Astrocyte (in vitro differentiated cells and primary cell): ENCODE data around the gene GNAT1. TPM values are rescaled to one million over a fixed set of nuclear protein-coding genes. Genes with fewer than 3 reads are reported as not detected.

Experiments used
- DNase-seq: peaks from one replicate; pipeline ENCODE4 v3.0.0-alpha.2; 2010; ENCODE audit warnings: low read depth
- FAIRE-seq: peaks from 2 replicates; lab custom pipeline; 2011; peaks lifted over from hg19 to GRCh38; lab: Jason Lieb, UNC
- H2AFZ ChIP-seq: 2 replicates; pipeline ENCODE4 v1.6.0; 2012; ENCODE audit warnings: low read depth, low read length, inconsistent platforms
- H3K27ac ChIP-seq: 2 replicates; pipeline ENCODE4 v1.5.1; 2011; ENCODE audit warnings: low read depth, low read length, inconsistent platforms
- H3K27me3 ChIP-seq: 2 replicates; pipeline ENCODE4 v1.6.0; 2011; ENCODE audit warnings: low read length, inconsistent platforms; ENCODE audit not compliant: insufficient read depth
- H3K36me3 ChIP-seq: 2 replicates; pipeline ENCODE4 v1.5.1; 2011; ENCODE audit warnings: low read length, inconsistent platforms; ENCODE audit not compliant: insufficient read depth
- H3K4me1 ChIP-seq: 2 replicates; pipeline ENCODE4 v1.5.1; 2011; ENCODE audit warnings: low read length, inconsistent platforms; ENCODE audit not compliant: insufficient read depth
- H3K4me2 ChIP-seq: 2 replicates; pipeline ENCODE4 v1.6.0; 2012; ENCODE audit warnings: low read length, inconsistent platforms
- H3K4me3 ChIP-seq: 2 replicates; pipeline ENCODE4 v1.5.1; 2011; ENCODE audit warnings: low read depth, mild to moderate bottlenecking, low read length, inconsistent platforms; ENCODE audit not compliant: insufficient read depth
- H3K79me2 ChIP-seq: 2 replicates; pipeline ENCODE4 v1.6.0; 2012; ENCODE audit warnings: mild to moderate bottlenecking, low read length, inconsistent platforms; ENCODE audit not compliant: insufficient read depth
- H3K9ac ChIP-seq: 2 replicates; pipeline ENCODE4 v1.6.0; 2012; ENCODE audit warnings: mild to moderate bottlenecking, low read length, inconsistent platforms
- H3K9me3 ChIP-seq: 2 replicates; pipeline ENCODE4 v1.5.1; 2012; ENCODE audit warnings: low read depth, mild to moderate bottlenecking, low read length, inconsistent platforms; ENCODE audit not compliant: insufficient read depth
- H4K20me1 ChIP-seq: 2 replicates; pipeline ENCODE4 v1.6.0; 2012; ENCODE audit warnings: low read length, inconsistent platforms; ENCODE audit not compliant: insufficient read depth
- H3K27ac Mint-ChIP-seq: one replicate; pipeline ENCODE4 v1.8.0; 2021; ENCODE audit warnings: mild to moderate bottlenecking, mixed read lengths; ENCODE audit not compliant: unreplicated experiment
- H3K27me3 Mint-ChIP-seq: one replicate; pipeline ENCODE4 v1.8.0; 2021; ENCODE audit warnings: low read depth, mixed read lengths; ENCODE audit not compliant: unreplicated experiment
- H3K36me3 Mint-ChIP-seq: one replicate; pipeline ENCODE4 v1.8.0; 2021; ENCODE audit warnings: low read depth, mixed read lengths; ENCODE audit not compliant: unreplicated experiment
- H3K4me1 Mint-ChIP-seq: one replicate; pipeline ENCODE4 v1.8.0; 2021; ENCODE audit warnings: low read depth, mixed read lengths; ENCODE audit not compliant: unreplicated experiment
- H3K4me3 Mint-ChIP-seq: one replicate; pipeline ENCODE4 v1.8.0; 2021; ENCODE audit warnings: mild to moderate bottlenecking, moderate library complexity, mixed read lengths; ENCODE audit not compliant: unreplicated experiment
- H3K9me3 Mint-ChIP-seq: one replicate; pipeline ENCODE4 v1.8.0; 2021; ENCODE audit warnings: mild to moderate bottlenecking, mixed read lengths; ENCODE audit not compliant: unreplicated experiment
- EZH2 ChIP-seq: IDR thresholded peaks from 2 replicates; pipeline ENCODE4 v1.6.1; 2012; ENCODE audit warnings: mild to moderate bottlenecking, low read length, inconsistent platforms; ENCODE audit not compliant: insufficient read depth
- total RNA-seq: library from RNA; stranded (reverse); gene quantifications from 2 replicates; pipeline ENCODE4 v1.2.1, GENCODE V29; 2021
- TF ChIP-seq, protein P1 (sequence below): IDR thresholded peaks from 2 replicates; pipeline ENCODE4 v1.5.1; 2011; ENCODE audit warnings: low read depth, mild to moderate bottlenecking, inconsistent platforms, low read length, moderate library complexity; ENCODE audit not compliant: insufficient read depth

Gene GNAT1
- total RNA-seq, 1 donor from 2014 or later: not detected

DNA sequence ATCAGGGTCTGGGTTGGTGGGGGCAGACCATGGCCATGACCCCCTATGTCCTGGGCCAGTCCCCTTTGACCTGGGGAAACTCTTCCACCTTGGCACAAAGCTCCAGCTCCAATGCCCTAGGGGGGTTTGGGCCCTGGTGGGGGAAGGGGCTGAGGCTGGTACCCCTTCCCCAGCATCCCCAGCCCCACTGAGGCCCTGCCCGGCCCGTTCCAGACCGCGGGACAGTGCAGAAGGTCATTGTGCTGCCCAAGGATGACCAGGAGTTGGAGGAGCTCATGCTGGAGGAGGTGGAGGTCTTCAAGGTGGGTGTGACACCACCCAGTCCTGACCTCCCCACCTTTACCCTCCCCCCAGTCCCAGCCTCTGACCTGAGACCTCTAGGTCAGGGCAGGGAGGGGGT, 6.2 kb upstream of the GNAT1 start:
- DNase-seq (no peak), FAIRE-seq (no peak)
- Histone ChIP-seq H3K27ac (no peak overlapping the region), H3K79me2 (no peaks in the 10 kb centered on the region), H2AFZ (no peak overlapping the region), H3K4me3 (no peak overlapping the region), H3K9me3 (no peaks in the 10 kb centered on the region), H3K27me3 (no peaks in the 10 kb centered on the region), H3K4me2 (no peak overlapping the region), H3K4me1 (peaks cover 3% of the 10 kb centered on the region), H3K9ac (no peak overlapping the region), H4K20me1 (no peaks in the 10 kb centered on the region), H3K36me3 (no peaks in the 10 kb centered on the region)
- H3K4me1 Mint-ChIP-seq: no peaks in the 10 kb centered on the region
- H3K36me3 Mint-ChIP-seq: peaks cover 5% of the 10 kb centered on the region
- H3K27ac Mint-ChIP-seq: no peak overlapping the region
- H3K9me3 Mint-ChIP-seq: no peaks in the 10 kb centered on the region
- TF ChIP-seq, protein P1, sequence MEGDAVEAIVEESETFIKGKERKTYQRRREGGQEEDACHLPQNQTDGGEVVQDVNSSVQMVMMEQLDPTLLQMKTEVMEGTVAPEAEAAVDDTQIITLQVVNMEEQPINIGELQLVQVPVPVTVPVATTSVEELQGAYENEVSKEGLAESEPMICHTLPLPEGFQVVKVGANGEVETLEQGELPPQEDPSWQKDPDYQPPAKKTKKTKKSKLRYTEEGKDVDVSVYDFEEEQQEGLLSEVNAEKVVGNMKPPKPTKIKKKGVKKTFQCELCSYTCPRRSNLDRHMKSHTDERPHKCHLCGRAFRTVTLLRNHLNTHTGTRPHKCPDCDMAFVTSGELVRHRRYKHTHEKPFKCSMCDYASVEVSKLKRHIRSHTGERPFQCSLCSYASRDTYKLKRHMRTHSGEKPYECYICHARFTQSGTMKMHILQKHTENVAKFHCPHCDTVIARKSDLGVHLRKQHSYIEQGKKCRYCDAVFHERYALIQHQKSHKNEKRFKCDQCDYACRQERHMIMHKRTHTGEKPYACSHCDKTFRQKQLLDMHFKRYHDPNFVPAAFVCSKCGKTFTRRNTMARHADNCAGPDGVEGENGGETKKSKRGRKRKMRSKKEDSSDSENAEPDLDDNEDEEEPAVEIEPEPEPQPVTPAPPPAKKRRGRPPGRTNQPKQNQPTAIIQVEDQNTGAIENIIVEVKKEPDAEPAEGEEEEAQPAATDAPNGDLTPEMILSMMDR: no peak
- no peak for TF ChIP-seq EZH2
- H3K27me3 Mint-ChIP-seq: peaks cover 16% of the 10 kb centered on the region
- H3K4me3 Mint-ChIP-seq: no peak overlapping the region

DNA sequence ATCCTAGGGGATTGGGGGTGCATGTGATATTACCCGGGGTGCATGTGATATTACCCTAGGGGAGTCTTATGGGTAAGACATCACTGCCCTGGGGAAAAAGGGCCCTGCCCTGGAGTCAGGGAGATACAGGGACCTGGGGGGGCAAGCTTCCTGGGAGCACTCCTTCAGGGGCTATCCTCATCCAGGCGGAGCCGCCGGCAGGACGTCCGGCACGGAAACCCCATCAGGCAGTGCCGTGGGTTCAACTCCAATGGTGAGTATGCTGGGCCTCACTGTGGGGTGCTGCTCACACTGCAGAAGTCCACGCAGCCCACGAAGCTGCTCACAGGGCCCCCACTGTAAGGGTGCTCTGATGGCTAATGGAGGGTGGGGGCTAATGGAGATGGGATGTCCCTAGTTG, 5.3 kb upstream of the GNAT1 start:
- peaks cover 19% of the 10 kb centered on the region for H3K27me3 Mint-ChIP-seq
- no peak for FAIRE-seq
- no peak for TF ChIP-seq EZH2
- TF ChIP-seq, protein P1: no peak

DNA sequence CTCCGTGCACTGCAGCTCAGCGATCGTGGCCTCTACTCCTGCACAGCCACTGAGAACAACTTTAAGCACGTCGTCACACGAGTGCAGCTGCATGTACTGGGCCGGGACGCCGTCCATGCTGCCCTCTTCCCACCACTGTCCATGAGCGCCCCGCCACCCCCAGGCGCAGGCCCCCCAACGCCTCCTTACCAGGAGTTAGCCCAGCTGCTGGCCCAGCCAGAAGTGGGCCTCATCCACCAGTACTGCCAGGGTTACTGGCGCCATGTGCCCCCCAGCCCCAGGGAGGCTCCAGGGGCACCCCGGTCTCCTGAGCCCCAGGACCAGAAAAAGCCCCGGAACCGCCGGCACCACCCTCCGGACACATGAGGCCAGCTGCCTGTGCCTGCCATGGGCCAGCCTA, 3.7 kb upstream of the GNAT1 start:
- H3K9me3 Mint-ChIP-seq: no peaks in the 10 kb centered on the region
- Histone ChIP-seq H3K4me1 (peaks cover 3% of the 10 kb centered on the region), H3K79me2 (no peaks in the 10 kb centered on the region), H3K9ac (no peak overlapping the region), H3K4me2 (no peak overlapping the region), H3K4me3 (no peak overlapping the region), H3K27me3 (no peaks in the 10 kb centered on the region), H3K27ac (no peak overlapping the region), H2AFZ (no peak overlapping the region), H4K20me1 (no peaks in the 10 kb centered on the region), H3K9me3 (no peaks in the 10 kb centered on the region), H3K36me3 (no peaks in the 10 kb centered on the region)
- H3K27ac Mint-ChIP-seq: no peak overlapping the region
- no peak for TF ChIP-seq EZH2
- TF ChIP-seq, protein P1: no peak
- H3K36me3 Mint-ChIP-seq: peaks cover 5% of the 10 kb centered on the region
- no peak overlapping the region for H3K4me3 Mint-ChIP-seq
- H3K4me1 Mint-ChIP-seq: no peaks in the 10 kb centered on the region
- FAIRE-seq (no peak), DNase-seq (no peak)
- H3K27me3 Mint-ChIP-seq: peaks cover 18% of the 10 kb centered on the region

More for the DNA sequence above, 5.3 kb upstream of the GNAT1 start:
- Mint-ChIP-seq H3K27ac (no peak overlapping the region), H3K4me3 (no peak overlapping the region), H3K36me3 (peaks cover 5% of the 10 kb centered on the region), H3K9me3 (no peaks in the 10 kb centered on the region), H3K4me1 (no peaks in the 10 kb centered on the region)
- H3K4me1 ChIP-seq: peaks cover 3% of the 10 kb centered on the region
- no peak overlapping the region for H3K4me2 ChIP-seq
- H3K27ac ChIP-seq: no peak overlapping the region
- H4K20me1 ChIP-seq: no peaks in the 10 kb centered on the region
- DNase-seq: no peak
- no peak overlapping the region for H3K4me3 ChIP-seq
- H3K36me3 ChIP-seq: no peaks in the 10 kb centered on the region
- H3K27me3 ChIP-seq: no peaks in the 10 kb centered on the region
- no peaks in the 10 kb centered on the region for H3K9me3 ChIP-seq
- H3K9ac ChIP-seq: no peak overlapping the region
- no peak overlapping the region for H2AFZ ChIP-seq
- H3K79me2 ChIP-seq: no peaks in the 10 kb centered on the region
